Neural progenitor cell (in vitro differentiated cells): Measurements from ENCODE around the gene HECTD4.

ENCODE experiments used
- EZH2 ChIP-seq: fragments of 200-600 bp; sonication (generic); IDR thresholded peaks from 2 replicates; pipeline ENCODE4 v1.6.1; 2017; ENCODE audit warnings: antibody characterized with exemption, mild to moderate bottlenecking, moderate library complexity
- TF ChIP-seq, protein P1 (sequence below): fragments of 200-600 bp; sonication (generic); IDR thresholded peaks from 2 replicates; pipeline ENCODE4 v1.5.1; 2017; ENCODE audit warnings: antibody characterized with exemption, mild to moderate bottlenecking

GRCh38 chr12:112389228-112389627, 7.0 kb upstream of the HECTD4 start:
- no peak for TF ChIP-seq EZH2
- TF ChIP-seq, protein P1, sequence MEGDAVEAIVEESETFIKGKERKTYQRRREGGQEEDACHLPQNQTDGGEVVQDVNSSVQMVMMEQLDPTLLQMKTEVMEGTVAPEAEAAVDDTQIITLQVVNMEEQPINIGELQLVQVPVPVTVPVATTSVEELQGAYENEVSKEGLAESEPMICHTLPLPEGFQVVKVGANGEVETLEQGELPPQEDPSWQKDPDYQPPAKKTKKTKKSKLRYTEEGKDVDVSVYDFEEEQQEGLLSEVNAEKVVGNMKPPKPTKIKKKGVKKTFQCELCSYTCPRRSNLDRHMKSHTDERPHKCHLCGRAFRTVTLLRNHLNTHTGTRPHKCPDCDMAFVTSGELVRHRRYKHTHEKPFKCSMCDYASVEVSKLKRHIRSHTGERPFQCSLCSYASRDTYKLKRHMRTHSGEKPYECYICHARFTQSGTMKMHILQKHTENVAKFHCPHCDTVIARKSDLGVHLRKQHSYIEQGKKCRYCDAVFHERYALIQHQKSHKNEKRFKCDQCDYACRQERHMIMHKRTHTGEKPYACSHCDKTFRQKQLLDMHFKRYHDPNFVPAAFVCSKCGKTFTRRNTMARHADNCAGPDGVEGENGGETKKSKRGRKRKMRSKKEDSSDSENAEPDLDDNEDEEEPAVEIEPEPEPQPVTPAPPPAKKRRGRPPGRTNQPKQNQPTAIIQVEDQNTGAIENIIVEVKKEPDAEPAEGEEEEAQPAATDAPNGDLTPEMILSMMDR, result no peak
